RWPE1 (cell line): Measurements from ENCODE around the gene KPNA6.
A peak's percentile ranks its signal among the peaks of the same experiment; 100 is the strongest.
"Not testable (repeated sequence)": the region's sequence is repeated elsewhere in the genome, so short reads cannot be mapped to it uniquely, and the experiment has no call there.

ENCODE experiments used
- CTCF ChIA-PET: fragments of 350-600 bp; sonication (Branson Sonifier 250); formaldehyde crosslinking; extraction: SDS; loops from one replicate; lab custom pipeline; 2021; lab: Yijun Ruan, JAX
- POLR2A ChIA-PET: fragments of 400-600 bp; formaldehyde crosslinking; extraction: SDS; loops from one replicate; lab custom pipeline; 2020; ENCODE audit warnings: antibody characterized with exemption; ENCODE audit not compliant: low non-redundant PET; lab: Yijun Ruan, JAX
- DNase-seq: peaks from one replicate; pipeline ENCODE4 v3.0.0; 2012; ENCODE audit warnings: low spot score
- H3K27ac ChIP-seq: fragments of 450-650 bp; 2 replicates; pipeline ENCODE4 v1.5.1; 2017
- CTCF ChIP-seq: fragments of 450-650 bp; conservative IDR thresholded peaks from 2 replicates; pipeline ENCODE4 v1.5.1; 2017; ENCODE audit warnings: low read depth, mild to moderate bottlenecking

Gene KPNA6

GRCh38 chr1:32077451-32077850, 30.4 kb upstream of the KPNA6 start:
- ChIA-PET CTCF (no interaction called here), POLR2A (no interaction called here)
- H3K27ac ChIP-seq: no peak overlapping the region; the same call in 1 of the 2 replicates
- no peak for DNase-seq
- TF ChIP-seq CTCF: no peak

- DNase-seq: no peak
- no peak overlapping the region for H3K27ac ChIP-seq
- POLR2A ChIA-PET: no interaction called here
- no peak for TF ChIP-seq CTCF
- CTCF ChIA-PET: interaction anchor here (0.6 kb wide), 1 partner anchor 10 kb away, joined by 5 read pairs; no protein-coding TSS in a partner anchor
These were observed 25.8 kb upstream of the KPNA6 start for GRCh38 chr1:32082022-32082421.

GRCh38 chr1:32086381-32086780, 21.5 kb upstream of the KPNA6 start:
- CTCF ChIA-PET: interaction anchor here (0.6 to 1.0 kb wide), 2 partner anchors 13 to 21 kb away, joined by 3 to 8 read pairs; partner anchors contain the start of gene TMEM39B
- H3K27ac ChIP-seq, DNase-seq, POLR2A ChIA-PET: not testable (repeated sequence)

DNA sequence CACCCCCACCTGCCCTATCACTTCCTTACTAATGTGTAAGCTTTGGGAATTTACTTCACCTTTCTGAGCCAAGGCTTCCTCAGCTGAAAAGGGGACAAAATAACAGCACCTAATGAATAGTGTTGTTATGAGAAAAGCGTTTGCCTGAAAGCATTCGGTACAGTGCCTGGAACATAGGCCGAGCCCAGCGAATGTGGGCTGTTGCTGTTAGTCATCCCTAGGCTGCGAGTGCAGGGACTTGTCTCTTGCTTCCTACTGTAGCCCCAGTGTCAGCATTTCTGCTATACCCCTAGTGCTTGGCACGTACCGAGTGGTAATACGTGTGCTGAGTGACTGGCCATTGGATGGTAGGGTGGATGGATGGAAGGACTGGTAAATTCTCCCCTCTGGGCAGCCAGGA, 16.7 kb upstream of the KPNA6 start:
- DNase-seq: no peak
- TF ChIP-seq CTCF: no peak
- ChIA-PET CTCF (no interaction called here), POLR2A (interaction anchor here (0.6 kb wide), 1 partner anchor 102 kb away, joined by 9 read pairs; no protein-coding TSS in a partner anchor)
- no peak overlapping the region for H3K27ac ChIP-seq

GRCh38 chr1:32091591-32091990, 16.3 kb upstream of the KPNA6 start:
- TF ChIP-seq CTCF: no peak
- no peak for DNase-seq
- ChIA-PET POLR2A (interaction anchor here (0.6 kb wide), 1 partner anchor 102 kb away, joined by 9 read pairs; no protein-coding TSS in a partner anchor), CTCF (interaction anchor here (0.7 kb wide), 1 partner anchor 10 kb away, joined by 5 read pairs; no protein-coding TSS in a partner anchor)
- 0 out of 2 replicates have a peak overlapping the region, but pooled peaks have one; percentile 10 for H3K27ac ChIP-seq

DNA sequence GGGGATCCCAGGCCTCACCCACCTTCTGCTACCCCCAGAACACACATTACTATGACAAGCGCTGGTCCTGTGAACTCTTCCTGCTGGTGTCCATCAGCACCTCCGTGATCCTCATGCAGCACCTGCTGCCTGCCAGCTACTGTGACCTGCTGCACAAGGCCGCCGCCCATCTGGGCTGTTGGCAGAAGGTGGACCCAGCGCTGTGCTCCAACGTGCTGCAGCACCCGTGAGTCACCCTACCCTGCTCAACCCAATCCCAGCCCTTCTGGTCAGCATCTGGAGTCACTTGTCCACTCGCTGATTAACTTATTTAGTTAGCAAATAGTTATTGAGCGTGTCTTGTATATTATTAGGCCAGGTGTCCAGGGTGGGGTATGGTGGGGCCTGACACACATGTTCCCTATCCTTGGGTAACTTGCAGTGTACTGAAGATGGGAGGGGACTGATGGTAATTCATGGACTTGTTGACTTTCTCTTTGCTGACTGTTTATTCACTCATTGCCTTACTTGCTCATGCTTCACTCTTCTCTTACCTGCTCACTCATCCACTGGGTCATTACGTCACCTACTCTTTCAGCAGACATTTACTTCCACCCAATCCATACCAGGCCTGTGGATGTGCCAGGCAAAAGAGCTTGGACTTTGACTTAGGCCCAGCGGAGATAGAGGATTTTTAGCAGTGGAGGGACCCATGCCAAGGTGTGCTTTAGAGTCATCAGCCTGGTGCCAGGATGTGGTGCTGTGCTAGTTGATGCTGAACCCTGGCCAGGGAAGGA, 12.9 kb upstream of the KPNA6 start:
- no peak for DNase-seq
- POLR2A ChIA-PET: no interaction called here
- no peak overlapping the region for H3K27ac ChIP-seq
- TF ChIP-seq CTCF: no peak
- CTCF ChIA-PET: interaction anchor here (0.6 kb wide), 2 partner anchors 22 to 23 kb away, joined by 3 to 4 read pairs; no protein-coding TSS in a partner anchor

DNA sequence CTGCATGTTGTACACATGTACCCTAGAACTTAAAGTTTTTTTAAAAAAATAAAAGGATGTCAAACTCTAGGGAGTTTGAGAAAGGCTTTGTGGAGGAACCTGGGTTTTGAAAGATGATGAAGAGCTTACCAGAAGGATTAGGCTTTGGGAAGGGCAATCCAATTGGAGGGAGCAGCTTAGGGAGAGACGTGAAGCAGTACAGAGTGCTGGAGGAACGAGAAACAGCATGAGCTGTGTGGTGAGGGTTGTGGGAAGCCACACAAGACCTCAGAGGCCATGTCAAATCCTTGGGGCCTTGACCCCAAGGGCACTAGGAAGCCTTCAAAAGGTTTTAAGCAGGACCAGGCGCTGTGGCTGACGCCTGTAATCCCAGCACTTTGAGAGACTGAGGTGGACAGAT, 8.4 kb upstream of the KPNA6 start:
- DNase-seq: no peak
- H3K27ac ChIP-seq: no peak overlapping the region
- TF ChIP-seq CTCF: no peak
- ChIA-PET POLR2A (no interaction called here), CTCF (interaction anchor here (0.5 kb wide), 1 partner anchor 435 kb away, joined by 4 read pairs; no protein-coding TSS in a partner anchor)
